ENCODE measurements around the gene PCP4L1. TPM values are rescaled to one million over a fixed set of nuclear protein-coding genes. Genes with fewer than 3 reads are reported as not detected.
"Not testable (repeated sequence)": the region's sequence is repeated elsewhere in the genome, so short reads cannot be mapped to it uniquely, and the experiment has no call there.

PCP4L1 gene
- not detected in 2 replicates for total RNA-seq (2014; rRNA removed; shearing (Covaris generic))

DNA sequence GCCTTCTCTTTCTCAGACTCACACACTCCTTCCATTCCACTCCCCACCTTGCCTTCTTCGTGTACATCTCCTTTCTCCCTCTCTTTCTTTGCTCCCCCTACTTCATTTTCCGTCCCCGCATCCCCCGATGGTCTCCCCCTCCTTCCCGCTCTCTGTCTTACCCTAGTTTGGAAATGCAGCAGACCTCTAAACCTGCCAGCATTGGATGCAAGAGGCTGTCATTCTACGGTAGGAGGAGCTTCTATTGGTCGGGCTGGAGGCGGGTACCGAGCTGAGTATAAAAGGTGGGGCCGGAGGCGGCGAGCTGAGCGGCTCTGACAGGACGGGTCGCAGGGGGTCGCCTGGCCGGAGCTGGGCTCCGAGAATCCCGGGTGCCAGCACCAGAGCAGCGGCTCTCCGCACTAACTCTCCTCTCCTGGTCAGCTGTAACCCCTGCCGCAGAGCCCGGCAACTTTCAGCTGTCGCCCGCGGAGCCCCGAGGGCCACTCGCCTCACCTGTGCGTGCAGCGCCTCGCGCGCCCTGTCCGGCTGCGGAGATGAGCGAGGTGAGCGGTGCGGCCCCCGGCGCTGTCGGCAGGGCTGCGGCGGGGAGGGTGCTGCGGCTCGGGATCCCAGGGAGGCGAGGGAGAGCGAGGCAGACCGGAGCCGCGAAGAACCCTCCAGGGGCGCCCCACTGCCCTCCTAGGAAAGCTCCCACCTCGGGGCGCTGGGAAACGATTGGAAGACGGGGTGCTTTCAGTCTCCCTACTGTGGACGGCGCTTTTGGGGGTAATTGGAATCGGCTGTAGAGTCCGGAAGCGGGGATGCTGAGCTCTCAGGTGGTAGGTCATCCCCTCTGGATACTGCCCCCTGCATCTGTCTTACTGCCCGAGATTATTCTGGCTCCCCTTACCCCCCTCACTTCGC lies at the start of gene PCP4L1:
Gene PCP4L1 (plus strand): TSS at position 307 of the 906 bp plus-strand sequence. CDS start 230 bp downstream, at position 537.
- no peak for DNase-seq (ENCODE audit: low spot score)

- peak; percentile 63 for DNase-seq (ENCODE audit: low spot score)
Measured at GRCh38 chr1:161209790-161210409, 48.6 kb upstream of the PCP4L1 start.

DNA sequence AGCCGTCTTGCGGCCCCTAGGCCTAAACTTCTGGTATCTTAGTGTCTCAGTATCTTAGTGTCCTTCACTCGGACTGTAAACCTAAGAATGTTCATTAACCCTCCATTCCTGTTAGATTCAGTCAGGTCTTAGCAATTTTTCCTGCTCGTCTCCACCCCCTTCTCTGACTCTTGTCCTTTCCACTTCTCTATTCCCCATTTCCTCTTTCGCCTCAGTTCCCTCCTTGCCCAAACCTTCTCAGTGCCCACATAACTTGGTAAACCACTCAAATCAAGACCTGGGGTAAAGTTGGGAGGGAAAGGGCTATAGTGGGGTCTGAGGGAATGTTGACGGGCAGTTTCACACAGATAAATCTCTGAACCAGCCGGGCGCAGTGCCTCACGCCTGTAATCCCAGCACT lies 44.2 kb upstream of the PCP4L1 start:
- DNase-seq (ENCODE audit: low spot score) = no peak

- no peak for DNase-seq (ENCODE audit: low spot score)
Measured at GRCh38 chr1:161215076-161215475, 43.5 kb upstream of the PCP4L1 start, which contains the start of gene FCER1G. FCER1G (plus strand) TSS chr1:161215295; CDS start chr1:161215322, 27 bp downstream.

GRCh38 chr1:161216945-161217712 lies 41.4 kb upstream of the PCP4L1 start:
- no peak for DNase-seq (ENCODE audit: low spot score)

- no peak for DNase-seq (ENCODE audit: low spot score)
Measured at GRCh38 chr1:161217831-161218230, 40.7 kb upstream of the PCP4L1 start.

DNA sequence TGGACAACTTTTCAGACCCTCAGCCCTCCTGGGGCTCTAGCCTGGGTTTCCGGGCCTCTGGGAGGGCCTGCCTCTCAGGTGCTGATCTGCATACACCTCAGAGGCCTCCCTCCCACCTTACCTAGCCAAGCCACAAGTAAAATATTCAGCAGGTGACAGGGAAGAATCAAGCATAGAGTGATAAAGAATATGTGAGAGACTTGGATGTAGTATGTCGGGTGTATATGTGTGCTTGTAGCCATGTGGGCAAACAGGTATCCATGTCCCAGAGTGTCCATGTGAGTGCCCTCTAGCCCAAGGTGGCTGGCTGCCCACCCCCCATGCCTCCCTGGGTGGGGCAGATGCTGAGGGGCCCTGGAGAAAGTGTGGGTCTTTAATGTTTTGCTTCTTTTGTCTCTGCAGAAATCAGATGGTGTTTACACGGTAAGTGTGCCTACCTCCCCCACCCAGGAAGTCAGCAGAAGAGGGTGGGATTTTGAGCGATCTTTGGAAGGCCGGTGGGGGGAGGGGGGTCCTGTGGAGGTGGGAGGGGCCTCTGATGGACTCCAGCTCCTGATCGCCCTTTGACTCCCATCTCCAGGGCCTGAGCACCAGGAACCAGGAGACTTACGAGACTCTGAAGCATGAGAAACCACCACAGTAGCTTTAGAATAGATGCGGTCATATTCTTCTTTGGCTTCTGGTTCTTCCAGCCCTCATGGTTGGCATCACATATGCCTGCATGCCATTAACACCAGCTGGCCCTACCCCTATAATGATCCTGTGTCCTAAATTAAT lies 40.1 kb upstream of the PCP4L1 start:
- DNase-seq (ENCODE audit: low spot score) = no peak

GRCh38 chr1:161219078-161219892 lies 39.3 kb upstream of the PCP4L1 start:
- DNase-seq (ENCODE audit: low spot score) = no peak

DNA sequence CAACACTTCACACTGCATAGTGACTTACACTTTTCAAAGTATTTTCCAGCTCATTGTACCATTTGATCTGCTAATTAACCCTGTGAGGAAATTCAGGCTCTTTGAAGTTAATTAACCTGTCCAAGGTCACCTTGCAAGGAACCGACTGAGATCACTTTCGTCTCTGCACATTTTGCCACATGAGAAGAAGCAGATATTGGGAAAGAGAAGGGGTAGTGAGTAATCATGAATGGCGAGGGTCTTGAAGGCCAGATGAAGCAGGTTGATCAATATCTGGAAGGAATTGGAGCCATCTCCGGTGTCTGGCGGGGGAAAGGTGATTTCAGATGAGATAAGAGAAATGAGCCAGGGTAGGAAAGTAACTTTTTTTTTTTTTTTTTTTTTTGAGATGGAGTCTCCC lies 38.5 kb upstream of the PCP4L1 start:
- DNase-seq (ENCODE audit: low spot score) = no peak

GRCh38 chr1:161222175-161223019 lies 36.1 kb upstream of the PCP4L1 start:
- no peak for DNase-seq (ENCODE audit: low spot score)

DNA sequence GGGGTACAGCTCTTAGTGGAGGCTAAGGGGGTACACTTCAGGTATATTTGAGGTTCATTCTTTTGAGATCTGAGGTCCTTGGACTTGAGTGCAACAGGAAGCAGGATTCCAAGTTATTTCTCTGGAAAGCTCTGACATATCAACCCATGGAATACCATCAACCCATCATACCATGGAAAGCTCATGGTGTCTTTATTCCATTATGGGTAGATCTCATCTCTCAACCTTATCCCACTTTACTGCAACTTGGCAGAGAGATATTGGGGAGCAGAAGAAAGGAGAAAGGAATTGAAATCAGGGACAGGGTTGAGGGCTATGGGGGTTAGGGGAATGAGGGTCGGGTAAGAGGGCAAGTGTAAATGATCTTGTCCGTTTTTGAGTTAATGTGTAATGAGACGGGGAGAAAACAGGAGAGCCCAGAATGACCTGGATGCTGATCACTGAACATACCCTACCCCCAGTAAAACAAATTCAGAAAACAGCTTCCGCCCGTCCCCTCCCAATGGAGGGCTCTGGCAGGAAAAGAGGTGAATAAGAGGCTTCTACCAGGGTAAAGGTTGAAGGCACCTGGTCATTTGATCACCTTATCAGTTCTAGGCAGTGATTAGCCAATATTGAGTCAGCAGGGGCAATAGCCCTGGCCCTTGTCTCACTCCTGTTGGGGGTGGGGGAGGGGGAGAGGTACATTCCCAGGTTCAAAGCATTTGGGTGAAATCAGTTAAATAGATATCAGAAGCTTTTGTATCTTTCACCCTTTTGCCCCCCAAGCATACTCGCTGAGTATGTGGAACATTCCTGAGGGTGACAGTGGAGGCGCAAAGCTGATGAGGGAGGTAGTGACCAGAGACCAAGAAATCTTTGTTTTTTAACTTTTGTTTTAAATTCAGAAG lies 34.5 kb upstream of the PCP4L1 start:
- DNase-seq (ENCODE audit: low spot score) = no peak

DNA sequence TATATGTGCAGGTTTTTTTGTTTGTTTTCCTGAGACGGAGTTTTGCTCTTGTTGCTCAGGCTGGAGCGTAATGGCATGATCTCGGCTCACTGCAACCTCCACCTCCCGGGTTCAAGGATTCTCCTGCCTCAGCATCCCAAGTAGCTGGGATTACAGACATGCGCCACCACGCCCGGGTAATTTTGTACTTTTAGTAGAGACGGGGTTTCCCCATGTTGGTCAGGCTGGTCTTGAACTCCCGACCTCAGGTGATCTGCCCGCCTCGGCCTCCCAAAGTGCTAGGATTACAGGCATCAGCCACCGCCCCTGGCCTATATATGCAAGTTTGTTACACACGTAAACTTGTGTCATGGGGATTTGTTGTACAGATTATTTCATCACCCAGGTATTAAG lies 33.9 kb upstream of the PCP4L1 start:
- not testable (repeated sequence) for DNase-seq (ENCODE audit: low spot score)

GRCh38 chr1:161225178-161225533 lies 33.4 kb upstream of the PCP4L1 start:
- no peak for DNase-seq (ENCODE audit: low spot score)

- DNase-seq (ENCODE audit: low spot score) = peak; percentile 98
Measured at GRCh38 chr1:161225534-161226319, 32.8 kb upstream of the PCP4L1 start, which contains the start of gene TOMM40L. TOMM40L (plus strand) TSS chr1:161226060; CDS start chr1:161226490, 430 bp downstream.

DNA sequence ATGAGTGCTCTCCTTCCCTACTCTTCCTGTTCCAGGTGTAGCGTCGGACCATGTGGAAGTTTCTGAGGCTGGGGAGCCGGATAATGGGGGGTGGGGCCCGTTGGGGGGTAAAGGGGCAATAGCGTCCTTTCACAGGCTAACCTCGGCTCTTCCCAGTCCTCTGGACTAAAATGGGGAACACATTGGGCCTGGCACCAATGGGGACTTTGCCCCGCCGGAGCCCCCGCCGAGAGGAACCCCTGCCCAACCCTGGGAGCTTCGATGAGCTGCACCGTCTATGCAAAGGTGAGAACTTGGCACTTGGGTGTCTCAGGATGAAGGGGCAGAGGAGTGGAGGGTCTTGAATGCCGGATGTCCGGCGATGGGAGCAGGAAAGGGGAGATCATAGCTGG lies 32.2 kb upstream of the PCP4L1 start:
- DNase-seq (ENCODE audit: low spot score) = no peak

DNA sequence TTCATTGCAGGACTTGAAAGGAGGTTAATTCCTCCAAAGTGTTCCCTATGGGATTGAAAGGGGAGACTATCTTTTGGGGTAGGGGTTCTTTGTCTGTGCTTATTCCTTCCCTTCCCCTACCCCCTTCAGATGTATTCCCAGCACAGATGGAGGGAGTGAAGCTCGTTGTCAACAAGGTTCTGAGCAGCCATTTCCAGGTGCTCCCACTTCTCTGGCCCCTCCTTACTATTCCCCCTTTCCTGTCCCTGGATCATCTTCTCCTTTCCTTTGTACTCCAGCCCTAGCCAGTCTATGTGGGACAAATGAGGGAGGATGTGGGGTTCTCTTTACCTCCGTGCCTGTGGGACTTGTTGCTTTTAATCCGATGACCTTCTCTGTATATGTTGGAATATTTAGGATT lies 31.8 kb upstream of the PCP4L1 start:
- DNase-seq (ENCODE audit: low spot score) = no peak

GRCh38 chr1:161227196-161227871 lies 31.2 kb upstream of the PCP4L1 start:
- peak; percentile 64 for DNase-seq (ENCODE audit: low spot score)
